ENCODE results near the gene KRTCAP2.
"Not testable (repeated sequence)": the region's sequence is repeated elsewhere in the genome, so short reads cannot be mapped to it uniquely, and the experiment has no call there.

- not testable (repeated sequence) for TF ChIP-seq CTCF, POLR2A (IDR thresholded peaks at IDR 0.05)
These were observed 47.3 kb upstream of the KRTCAP2 start for GRCh38 chr1:155220211-155220965.

Data from prostate gland (tissue), 2 donors.